ENCODE data around the gene RANBP1.
A peak's percentile ranks its signal among the peaks of the same experiment; 100 is the strongest.

Gene RANBP1

DNA sequence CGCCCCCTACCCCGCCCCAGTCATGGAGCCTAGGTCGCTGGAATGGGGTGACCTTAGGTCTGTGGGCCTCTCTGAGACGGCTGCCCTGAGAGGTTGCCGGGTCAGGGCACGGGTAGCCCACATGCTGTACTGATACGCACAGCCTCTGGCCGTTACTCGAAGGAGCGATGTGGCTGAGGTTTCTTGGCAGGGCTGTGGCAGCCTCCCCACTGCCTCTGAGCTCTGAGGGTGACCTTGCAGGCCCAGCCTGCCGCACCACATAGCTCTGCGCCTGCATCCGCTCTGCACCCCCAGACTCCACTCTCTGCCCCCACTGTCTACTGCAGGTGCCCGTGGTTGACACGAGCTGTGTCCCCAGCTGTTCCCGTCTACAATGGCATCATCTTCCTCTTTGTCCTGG lies 23.0 kb downstream of the RANBP1 start:
- no peak overlapping the region for H3K4me3 ChIP-seq (replicated peaks in 1 of 2; ENCODE audit: low read depth in 2 of 2, low read length in 2 of 2)
- TF ChIP-seq, protein P1, sequence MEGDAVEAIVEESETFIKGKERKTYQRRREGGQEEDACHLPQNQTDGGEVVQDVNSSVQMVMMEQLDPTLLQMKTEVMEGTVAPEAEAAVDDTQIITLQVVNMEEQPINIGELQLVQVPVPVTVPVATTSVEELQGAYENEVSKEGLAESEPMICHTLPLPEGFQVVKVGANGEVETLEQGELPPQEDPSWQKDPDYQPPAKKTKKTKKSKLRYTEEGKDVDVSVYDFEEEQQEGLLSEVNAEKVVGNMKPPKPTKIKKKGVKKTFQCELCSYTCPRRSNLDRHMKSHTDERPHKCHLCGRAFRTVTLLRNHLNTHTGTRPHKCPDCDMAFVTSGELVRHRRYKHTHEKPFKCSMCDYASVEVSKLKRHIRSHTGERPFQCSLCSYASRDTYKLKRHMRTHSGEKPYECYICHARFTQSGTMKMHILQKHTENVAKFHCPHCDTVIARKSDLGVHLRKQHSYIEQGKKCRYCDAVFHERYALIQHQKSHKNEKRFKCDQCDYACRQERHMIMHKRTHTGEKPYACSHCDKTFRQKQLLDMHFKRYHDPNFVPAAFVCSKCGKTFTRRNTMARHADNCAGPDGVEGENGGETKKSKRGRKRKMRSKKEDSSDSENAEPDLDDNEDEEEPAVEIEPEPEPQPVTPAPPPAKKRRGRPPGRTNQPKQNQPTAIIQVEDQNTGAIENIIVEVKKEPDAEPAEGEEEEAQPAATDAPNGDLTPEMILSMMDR (IDR thresholded peaks at IDR 0.05; ENCODE audit: low read depth, low read length) = no peak
- no peak for DNase-seq (ENCODE audit: low read depth in 2 of 2)

DNA sequence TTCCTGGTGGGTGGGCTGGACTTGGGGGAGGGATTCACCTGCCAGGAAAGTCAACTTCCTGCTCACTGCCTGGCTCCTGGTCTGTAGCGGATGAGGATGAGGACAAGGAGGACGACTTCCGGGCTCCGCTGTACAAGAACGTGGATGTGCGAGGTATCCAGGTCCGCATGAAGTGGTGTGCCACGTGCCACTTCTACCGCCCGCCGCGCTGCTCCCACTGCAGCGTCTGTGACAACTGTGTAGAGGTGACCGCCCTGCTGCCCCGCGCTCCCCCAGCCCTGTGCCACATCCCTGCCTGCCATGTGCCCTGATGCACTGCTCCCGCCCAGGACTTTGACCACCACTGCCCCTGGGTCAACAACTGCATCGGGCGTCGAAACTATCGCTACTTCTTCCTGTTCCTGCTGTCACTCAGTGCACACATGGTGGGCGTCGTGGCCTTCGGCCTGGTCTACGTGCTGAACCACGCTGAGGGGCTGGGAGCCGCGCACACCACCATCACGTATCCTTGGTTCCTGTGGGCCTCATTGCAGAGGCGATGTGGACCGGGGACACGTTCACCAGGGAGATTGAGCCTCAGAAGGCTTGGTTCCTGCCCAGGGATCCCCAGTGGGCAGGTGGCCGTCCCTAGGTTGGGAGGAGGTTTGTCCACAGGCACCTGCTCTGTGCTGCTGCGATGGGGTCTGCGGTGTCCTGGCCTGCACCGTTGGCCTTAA lies 23.6 kb downstream of the RANBP1 start:
- no peak for DNase-seq (ENCODE audit: low read depth in 2 of 2)
- TF ChIP-seq, protein P1 (IDR thresholded peaks at IDR 0.05; ENCODE audit: low read depth, low read length) = no peak
- no peak overlapping the region for H3K4me3 ChIP-seq (replicated peaks in 1 of 2; ENCODE audit: low read depth in 2 of 2, low read length in 2 of 2)

DNA sequence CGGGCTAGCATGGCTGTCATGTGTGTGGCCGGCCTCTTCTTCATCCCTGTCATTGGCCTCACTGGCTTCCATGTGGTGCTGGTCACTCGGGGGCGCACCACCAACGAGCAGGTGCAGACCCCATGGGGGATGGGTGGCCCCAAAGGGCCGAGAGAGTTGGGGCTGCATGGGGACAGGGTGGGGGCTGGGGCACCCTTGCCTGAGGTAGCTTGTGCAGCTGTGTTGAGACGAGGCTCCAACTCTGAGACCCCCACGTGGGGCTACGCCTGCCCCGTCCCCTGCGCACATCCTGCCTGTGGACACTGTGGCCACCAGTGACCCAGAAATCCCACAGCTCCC lies 24.2 kb downstream of the RANBP1 start:
- H3K4me3 ChIP-seq (replicated peaks in 1 of 2; ENCODE audit: low read depth in 2 of 2, low read length in 2 of 2) = no peak overlapping the region
- TF ChIP-seq, protein P1 (IDR thresholded peaks at IDR 0.05; ENCODE audit: low read depth, low read length) = no peak
- no peak for DNase-seq (ENCODE audit: low read depth in 2 of 2)

DNA sequence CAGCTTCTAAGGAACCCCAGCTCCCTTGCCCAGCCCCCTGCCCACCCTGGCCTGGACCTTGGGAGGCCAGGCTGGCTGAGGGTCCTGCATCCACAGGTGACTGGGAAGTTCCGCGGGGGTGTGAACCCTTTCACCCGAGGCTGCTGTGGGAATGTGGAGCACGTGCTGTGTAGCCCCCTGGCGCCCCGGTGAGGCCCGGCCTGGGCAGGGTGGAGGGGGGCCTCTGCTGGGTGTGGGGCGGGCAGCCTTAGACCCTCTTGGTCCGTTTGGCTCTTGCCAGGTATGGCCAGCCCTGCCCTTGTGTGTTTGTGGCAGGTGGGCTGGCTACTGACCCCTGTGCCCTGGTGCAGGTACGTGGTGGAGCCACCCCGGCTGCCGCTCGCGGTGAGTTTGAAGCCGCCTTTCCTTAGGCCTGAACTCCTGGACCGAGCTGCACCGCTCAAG lies 24.6 kb downstream of the RANBP1 start:
- DNase-seq (ENCODE audit: low read depth in 2 of 2) = no peak
- no peak overlapping the region for H3K4me3 ChIP-seq (replicated peaks in 1 of 2; ENCODE audit: low read depth in 2 of 2, low read length in 2 of 2)
- TF ChIP-seq, protein P1 (IDR thresholded peaks at IDR 0.05; ENCODE audit: low read depth, low read length) = no peak

DNA sequence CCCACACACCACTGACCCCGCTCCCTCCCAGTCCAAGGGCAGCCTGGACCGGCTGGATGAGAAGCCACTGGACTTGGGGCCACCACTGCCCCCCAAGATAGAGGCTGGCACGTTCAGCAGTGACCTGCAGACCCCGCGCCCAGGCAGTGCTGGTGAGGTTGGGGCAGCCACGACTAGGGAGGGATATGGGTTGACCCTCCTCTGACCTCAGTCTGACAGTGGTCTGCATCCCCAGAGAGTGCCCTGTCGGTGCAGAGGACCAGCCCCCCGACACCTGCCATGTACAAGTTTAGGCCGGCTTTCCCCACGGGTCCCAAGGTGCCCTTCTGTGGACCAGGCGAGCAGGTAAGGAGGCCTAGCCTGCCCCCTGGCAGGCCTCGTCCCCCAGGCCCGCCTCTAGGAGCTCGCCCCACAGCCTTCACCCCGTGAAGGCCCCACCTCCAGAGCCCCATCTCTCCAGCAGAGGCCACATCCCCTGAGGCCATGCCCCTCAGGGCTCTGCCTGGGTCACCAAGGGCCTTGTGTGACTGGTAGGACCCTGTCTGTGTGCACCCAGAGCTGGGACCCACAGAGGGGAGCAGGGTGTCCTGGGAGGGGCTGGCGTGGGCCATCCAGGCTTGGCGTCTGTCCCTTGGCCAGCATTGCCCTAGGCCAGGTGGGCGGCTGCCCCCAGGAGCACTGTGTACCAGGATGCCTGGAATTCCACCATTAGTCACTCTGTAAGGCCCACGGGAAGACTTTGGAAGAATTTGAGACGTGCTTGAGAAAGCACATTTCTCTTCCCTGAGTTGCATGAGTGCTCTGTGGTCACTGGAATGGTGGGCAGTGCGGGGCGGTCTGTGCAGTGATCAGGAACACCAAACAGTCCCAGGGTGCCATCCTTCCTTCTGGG lies 25.5 kb downstream of the RANBP1 start:
- H3K4me3 ChIP-seq (replicated peaks in 1 of 2; ENCODE audit: low read depth in 2 of 2, low read length in 2 of 2) = no peak overlapping the region
- TF ChIP-seq, protein P1 (IDR thresholded peaks at IDR 0.05; ENCODE audit: low read depth, low read length) = no peak
- DNase-seq (ENCODE audit: low read depth in 2 of 2) = peak; percentile 44 to 74

DNA sequence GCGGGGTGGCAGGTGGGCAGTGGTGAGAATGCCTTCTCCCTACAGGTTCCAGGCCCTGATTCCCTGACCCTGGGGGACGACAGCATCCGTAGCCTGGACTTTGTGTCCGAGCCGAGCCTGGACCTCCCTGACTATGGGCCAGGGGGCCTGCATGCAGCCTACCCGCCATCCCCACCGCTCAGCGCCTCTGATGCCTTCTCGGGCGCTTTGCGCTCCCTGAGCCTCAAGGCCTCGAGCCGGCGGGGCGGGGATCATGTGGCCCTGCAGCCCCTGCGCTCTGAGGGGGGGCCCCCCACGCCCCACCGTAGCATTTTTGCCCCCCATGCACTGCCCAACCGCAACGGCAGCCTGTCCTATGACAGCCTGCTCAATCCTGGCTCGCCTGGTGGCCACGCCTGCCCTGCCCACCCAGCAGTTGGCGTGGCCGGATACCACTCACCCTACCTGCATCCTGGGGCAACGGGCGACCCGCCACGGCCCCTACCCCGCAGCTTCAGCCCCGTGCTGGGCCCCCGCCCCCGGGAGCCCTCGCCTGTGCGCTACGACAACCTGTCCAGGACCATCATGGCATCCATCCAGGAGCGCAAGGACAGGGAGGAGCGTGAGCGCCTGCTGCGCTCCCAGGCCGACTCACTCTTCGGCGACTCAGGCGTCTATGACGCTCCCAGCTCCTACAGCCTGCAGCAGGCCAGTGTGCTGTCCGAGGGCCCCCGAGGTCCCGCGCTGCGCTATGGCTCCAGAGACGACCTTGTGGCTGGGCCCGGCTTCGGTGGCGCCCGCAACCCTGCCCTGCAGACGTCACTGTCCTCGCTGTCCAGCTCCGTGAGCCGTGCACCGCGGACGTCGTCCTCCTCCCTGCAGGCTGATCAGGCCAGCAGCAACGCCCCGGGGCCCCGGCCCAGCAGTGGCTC lies 27.1 kb downstream of the RANBP1 start:
- TF ChIP-seq, protein P1 (IDR thresholded peaks at IDR 0.05; ENCODE audit: low read depth, low read length) = no peak
- no peak for DNase-seq (ENCODE audit: low read depth in 2 of 2)
- H3K4me3 ChIP-seq (replicated peaks in 1 of 2; ENCODE audit: low read depth in 2 of 2, low read length in 2 of 2) = no peak overlapping the region
